Measurements from ENCODE around the gene CAMK2G.

The CAMK2G gene

GRCh38 chr10:73762915-73763314 is 111.4 kb downstream of the CAMK2G start:
- DNase-seq = no peak

Data from cortex of kidney (tissue), 1 donor.